ENCODE data around the gene SDK1.

The SDK1 gene

DNA sequence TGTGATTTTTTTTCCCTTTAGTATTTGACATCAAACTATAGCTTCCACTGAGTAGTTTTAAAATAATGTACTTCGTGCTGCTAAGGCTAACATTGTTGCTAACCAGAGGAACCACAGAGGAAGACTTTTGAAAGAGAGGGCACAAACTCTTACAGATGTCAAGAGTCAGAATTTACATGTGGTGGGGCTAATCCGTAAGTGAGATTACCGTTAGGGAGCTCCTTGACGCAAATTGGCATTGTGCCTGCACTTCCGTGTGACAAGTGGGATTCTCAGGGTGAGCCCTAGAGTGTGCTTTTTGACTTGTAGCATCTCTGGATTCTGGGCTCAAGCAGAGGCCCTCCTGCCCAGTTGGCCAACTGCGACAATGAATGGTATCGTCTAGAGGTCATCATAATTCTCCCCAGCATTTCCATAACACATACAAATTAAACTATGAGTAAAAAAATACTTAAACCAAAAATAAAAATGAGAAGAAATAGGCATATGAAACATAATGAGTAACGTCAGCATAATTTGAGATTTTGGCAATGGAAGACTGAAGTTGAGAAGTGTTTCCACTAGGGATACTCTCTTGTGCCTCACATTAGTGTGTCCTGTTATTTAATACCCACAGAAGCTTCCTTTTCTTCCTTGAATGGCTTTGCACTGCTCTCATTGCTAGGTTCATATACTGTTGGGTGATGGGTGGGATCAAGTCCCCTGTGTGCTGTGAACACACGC, 164.0 kb downstream of the SDK1 start:
- no peak for DNase-seq

DNA sequence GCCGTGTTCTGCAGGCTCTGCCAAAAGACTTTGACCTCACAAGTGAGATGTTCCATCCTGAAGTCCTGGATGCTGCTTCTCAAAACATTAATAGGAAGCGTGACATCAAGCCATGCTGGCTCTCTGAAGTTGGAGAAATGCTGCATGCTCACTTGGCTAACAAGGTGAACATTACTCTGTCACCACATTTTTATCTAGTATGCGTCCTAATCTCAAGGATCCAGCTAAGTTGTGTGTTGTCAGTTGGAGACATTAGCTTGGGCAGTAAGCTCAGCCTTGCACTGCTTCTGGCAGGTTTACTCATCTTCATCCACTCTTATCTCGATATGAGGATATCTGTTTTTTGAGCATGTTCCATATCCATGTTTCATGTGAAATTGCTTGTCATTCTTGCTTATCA, 165.2 kb downstream of the SDK1 start:
- no peak for DNase-seq

DNA sequence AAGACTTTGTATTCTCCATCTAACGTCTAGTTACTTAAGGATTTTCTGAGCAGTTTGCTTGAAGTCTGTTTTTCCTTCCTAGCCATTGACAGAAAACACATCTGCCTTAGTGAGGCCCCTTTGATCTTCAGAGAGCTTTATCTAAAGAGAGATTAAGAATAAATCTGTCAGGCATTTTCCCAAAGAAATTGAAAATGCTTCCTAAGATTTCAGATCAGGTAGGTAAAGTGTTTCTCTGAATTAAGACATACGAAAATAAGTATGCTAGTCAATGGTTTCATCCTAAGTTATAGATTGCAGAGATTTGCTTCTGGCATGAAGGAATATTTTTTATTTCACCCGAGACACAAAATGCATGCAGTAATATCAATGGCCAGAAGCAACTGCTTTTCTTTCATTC, 168.6 kb downstream of the SDK1 start:
- DNase-seq: no peak

DNA sequence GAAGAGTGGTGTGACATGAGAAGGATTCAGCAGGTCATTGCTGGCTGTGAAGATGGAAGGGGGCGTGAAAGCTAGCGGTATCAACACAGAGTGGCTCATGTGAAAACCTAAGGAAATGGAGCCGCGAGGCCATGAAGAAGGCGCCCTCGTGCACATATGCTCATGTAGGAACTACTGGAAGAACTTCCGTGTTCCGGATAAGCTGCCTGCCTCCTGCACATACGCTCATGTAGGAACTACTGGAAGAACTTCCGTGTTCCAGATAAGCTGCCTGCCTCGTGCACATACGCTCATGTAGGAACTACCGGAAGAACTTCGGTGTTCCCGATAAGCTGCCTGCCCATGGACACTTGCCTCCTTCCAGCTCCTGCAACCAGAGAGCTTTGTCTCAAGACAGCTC, 179.1 kb downstream of the SDK1 start:
- DNase-seq: no peak

DNA sequence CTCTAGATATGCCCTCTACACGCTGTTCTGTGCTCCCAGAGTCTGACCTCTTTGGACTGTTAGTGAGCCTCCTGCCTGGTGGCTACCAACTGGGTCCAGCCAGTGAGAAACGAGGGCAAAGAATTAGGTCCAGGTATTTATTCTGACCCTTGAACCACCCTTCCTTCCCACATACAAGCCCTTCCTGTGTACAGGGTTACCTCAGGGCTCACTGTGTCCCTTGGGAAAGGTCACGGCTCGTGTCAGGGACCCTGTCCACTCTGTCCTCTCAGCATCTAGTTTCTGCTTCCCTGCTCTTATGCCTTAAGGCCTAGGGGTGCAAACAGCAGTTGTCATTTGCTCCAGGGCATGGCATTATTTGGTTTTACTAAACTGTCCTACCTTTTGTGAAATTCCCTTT, 180.4 kb downstream of the SDK1 start:
- no peak for DNase-seq

DNA sequence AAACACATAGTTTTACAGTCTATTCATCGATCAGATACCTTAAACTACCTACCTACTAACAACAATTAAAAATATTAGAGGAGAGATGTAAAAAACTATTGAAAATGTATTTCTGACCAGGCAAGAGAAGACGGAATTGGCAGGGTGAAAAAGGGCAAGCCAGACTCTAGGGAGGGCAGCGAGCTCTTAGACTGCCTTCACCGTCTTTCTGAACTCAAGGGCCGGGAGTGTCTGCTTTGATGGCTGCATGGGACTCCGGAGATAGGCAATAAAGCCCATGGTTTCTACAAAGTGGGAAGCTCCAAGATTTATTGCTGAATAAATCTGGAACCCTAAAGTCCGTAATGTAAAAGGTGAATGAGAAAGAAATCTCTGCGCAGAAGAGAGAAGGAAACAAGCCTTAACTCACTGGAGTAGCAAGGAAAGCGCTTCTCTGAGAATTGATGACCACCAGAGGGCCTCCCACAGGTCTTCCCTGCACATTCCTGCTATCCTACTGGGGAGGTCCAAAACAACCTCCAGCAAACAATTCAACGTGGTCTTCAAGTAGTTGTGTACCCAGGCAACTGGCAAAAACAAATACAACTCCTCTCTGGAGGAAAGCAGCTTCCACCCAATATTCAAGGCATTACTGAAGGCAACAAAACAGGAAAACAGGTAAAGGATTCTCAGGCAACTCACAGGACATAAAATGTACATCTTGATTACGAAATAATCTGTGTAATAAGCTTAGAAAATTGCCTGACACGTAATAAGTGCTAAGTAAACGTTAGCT, 181.3 kb downstream of the SDK1 start:
- no peak for DNase-seq

DNA sequence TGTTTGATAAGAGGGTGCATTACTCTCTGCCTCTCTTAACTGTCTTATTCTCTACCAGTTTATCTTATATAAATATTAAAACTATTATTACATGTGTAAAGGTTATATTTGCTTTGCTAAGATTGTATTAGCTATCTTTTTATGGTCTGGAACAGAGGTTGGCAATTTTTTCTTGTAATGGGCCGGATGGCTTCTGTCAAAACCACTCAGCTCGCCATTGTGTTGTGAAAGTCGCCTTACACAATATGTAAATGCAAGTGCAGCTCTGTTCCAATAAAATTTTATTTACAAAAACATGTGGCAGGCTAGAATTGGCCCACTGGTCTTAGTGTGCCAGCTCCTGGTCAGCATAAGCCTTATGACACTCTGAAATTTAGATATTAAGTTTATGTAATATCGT, 185.8 kb downstream of the SDK1 start:
- DNase-seq: no peak

DNA sequence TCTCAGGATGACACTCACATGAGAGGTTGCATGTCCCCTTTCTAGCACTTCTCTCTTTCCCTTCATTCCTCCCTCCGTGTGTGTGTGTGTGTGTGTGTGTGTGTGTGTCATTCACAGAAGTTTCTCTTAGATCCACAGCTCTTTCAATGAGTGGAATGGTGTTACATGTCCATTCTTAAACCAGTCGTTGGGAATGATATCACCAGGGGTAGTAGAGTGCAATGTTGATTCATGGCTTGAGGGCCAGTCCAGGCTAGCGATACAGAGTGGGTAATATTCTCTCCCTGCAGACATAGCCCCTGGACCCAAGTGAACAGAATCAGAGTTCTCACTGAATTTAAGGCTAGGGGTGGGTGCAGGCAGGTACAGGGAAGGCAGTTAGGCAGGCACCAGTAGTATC, 187.8 kb downstream of the SDK1 start:
- no peak for DNase-seq

DNA sequence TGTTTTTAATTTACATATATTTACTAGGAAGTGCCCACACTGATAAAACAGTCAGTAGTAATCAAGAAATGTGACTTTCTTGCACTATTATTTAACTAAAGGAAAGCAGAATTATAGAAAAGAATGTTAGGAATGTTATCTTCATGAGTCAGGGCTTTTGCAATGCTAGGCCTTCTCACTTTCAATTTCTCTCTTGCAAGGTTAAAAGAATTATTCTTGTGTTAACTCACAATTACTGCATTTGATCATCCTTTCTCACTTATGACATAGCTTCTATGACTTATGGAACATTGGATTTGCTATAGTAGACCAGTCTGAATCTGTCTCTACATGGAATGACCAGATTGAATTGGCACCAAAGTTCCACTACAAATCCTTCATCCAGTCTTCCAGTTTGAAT, 192.4 kb downstream of the SDK1 start:
- DNase-seq: no peak

DNA sequence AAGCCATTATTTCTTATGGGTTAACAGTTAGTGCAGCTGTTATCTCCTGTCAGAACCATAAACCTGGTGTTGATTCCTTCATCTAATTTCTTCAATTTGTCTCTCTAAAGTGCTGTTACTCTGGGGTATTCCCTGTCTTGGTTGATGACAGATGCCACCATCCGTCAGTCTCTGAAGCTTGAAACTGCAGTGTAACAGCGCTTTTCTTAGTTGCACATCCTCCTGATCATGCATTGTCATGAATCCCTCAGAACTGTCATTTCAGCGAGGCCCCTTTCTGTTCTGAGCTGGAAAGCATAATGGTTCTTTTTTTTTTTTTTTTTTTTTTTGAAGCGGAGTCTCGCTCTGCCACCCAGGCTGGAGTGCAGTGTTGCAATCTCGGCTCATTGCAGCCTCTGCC, 193.9 kb downstream of the SDK1 start:
- no peak for DNase-seq

DNA sequence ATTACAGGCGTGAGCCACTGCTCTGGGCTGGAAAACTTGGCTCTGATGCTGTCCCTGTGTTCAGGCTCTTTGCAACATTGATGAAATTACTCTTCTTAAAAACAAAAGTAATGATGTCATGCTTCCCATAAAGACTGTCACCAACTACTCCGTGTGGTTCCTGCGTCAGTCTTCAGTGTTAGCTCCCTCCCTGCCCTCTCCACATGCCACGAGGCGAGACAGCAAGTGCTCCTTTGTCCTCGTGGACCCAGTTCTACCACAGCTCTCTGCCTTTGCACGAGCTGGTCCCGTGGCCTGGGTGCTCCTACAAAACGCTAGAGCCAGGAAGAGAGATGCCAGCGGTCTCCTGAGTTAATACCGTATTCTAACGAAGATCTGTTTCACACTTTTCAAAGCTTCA, 194.5 kb downstream of the SDK1 start:
- DNase-seq: no peak

DNA sequence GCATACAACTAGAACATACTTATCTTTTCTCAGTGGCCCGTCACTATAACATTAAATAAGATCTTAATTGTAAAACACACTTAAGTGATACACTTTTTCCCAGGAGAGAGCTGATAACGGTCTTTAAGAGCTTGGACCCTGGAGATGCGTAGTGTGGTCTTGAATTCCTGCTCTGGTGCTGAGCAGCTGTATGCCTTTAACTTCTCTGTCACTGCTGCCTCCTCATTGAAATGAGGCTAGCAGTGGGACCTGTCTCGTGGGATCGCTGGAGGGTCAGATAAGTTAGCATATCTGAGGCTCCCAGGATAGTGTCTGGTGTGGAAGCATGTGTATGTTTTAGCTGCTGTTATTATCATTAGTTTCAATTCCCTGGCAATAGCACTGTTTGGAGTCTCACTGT, 194.9 kb downstream of the SDK1 start:
- DNase-seq: no peak

DNA sequence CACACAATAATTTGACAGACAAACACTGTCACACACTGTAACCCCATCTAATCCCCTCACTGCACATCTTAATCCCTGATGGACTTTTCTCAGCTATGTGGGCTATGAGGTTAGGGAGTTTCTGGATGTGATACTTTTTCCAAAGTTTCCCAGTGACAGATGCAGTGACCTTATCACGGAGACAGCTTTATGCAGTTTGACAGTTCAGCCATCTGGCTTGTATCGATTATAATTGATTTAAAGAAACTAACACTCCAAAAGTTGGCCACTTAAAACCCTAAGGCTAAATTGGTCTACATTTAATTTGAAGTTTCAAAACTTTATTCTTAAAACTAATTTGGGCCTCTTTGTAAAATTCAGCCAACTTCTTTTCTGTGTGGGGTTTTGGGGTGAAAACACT, 196.7 kb downstream of the SDK1 start:
- DNase-seq: no peak

DNA sequence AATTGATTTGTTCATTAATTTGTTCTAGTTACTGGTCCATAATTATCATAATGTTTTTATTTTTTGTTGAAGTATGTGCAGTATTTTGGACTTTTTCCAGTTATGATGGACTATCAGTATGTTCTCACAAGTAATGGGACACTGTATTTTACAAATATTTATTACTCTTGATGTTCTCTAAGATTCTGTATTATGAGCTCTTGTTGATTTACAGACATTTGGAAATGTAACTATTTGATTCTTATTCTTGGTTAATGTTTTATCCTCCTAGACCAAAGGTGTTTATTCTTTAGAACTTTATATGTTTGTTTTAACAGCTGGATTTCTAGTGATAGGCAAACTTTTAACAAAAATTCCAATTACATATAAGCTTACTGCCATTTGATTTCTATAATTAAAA, 200.6 kb downstream of the SDK1 start:
- DNase-seq: no peak

DNA sequence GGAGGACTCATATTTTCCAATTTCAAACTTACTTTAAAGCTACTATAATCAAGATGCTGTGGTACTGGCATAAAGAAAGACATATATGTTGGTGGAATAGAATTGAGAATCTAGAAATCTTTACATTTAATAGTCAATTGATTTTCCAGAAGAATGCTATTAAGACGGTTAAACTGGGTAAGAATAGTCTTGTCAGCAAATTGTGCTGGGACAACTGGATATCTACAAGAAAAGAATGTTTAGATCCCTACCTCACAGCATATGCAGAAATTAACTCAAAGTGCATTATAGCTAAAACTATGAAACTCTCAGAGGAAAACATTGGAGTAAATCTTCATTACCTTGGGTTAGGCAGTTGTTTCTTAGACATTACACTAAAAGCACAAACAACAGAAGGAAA, 203.3 kb downstream of the SDK1 start:
- no peak for DNase-seq

DNA sequence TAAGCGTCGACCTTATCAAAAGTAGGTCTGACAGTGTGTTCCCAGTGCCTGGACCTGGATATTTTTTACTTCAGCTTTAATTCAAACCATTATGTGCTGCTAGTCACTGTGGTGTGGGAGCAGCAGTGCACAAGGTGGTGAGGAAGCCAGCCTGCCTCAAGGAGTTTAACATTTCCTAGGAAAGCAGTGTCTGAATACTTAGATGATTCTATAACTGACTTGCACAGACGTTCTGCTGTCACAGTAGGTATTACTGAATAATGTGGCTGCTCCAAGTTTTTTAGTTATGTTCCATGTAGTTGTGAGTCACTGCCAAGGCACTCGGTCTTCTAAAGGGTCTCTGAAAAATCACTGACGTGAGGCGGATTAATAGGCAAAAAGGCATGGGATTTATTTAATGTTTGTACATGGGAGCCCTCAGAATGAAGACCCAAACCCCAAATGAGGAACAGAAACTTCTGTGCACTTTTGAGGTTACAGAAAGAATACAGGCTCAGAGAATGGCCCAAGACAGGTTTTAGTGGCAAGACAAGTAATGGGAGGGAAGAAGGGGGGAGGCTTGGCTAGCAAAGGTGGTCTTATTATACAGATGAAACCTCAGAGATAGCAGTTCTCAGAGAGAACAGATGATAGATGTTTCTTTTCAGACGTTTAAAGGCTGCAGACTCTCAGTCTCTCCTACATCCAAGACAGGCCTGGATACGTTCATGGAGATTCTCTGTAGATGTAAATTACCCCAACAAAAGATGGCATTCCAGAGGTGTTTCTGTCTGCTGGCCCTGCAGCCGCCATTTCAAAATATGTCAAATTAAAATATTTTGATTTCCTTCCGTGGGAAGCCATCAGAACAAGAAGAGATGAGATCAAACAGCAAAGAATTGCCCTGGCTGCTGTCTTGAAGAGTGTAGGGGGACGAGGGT, 209.3 kb downstream of the SDK1 start:
- no peak for DNase-seq

DNA sequence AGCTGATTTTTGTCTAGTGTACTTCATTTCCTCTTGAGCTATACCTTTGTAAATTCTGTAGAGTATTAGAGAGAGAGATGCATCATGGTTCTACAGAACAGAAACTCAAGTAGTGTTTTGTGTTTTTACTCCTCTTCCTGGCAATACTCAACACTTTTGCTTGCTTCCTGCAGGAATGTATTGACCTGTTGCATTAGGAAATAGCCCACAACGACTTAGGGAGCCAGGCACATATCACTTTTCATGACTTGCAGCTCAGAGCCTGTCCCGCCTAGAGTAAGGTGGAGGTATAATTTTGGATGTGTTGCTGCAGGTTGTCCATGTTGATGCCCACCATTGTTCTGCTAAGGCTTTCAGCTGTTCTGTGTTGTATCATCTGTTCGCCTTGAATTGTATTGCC, 216.3 kb downstream of the SDK1 start:
- DNase-seq: no peak

DNA sequence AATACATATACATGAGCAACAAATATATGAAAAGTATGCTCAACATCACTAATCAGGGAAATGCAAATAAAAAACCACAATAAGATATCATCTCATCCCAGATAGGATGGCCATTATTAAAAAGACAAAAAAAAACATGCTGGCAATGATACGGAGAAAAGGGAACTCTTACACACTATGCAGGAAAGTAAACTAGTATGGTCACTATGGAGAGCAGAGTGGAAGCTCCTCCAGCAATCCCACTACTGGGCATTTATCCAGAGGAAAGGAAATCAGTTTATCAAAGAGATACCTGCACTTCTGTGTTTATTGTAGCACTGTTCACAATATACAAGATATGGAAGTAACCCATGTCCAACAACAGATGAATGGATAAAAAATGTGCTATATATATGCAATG, 217.5 kb downstream of the SDK1 start:
- DNase-seq: no peak

DNA sequence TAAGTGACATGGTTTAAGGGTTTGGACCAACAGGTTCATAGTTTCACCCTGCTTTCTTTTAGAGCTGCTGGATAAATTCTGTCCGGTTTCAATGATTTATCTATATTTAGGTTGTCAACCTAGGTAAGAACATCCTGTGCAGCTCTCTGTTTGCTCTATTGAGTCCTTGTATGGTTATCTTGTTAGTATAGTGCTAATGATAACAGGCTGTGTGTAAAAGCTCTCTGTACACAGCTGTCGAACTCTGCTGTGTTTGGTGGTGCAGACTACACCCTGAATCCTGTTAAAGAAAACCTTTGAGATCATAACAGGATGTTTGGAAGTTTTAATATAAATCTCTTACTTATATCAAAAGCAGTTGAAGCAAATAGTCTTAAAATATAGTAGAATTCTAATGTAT, 219.2 kb downstream of the SDK1 start:
- no peak for DNase-seq

DNA sequence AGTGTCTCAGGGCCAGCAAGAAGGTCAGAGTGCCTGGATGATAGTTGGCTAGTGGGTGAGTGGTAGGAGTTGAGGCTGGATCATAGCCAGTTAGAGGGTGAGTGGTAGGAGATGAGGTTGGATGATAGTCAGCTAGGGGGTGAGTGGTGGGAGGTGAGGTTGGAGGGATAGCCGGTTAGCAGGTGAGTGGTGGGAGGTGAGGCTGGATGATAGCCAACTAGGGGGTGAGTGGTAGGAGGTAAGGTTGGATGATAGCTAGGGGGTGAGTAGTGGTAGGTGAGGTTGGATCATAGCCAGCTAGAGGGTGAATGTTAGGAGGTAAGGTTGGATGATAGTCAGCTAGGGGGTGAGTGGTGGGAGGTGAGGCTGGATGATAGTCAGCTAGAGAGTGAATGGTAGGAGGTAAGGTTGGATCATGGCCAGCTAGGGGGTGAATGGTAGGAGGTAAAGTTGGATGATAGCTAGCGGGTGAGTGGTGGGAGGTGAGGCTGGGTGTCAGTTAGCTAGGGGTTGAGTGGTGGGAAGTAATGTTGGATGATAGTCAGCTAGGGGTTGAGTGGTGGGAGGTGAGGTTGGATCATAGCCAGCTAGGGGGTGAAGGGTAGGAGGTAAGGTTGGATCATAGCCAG, 226.6 kb downstream of the SDK1 start:
- DNase-seq: no peak

DNA sequence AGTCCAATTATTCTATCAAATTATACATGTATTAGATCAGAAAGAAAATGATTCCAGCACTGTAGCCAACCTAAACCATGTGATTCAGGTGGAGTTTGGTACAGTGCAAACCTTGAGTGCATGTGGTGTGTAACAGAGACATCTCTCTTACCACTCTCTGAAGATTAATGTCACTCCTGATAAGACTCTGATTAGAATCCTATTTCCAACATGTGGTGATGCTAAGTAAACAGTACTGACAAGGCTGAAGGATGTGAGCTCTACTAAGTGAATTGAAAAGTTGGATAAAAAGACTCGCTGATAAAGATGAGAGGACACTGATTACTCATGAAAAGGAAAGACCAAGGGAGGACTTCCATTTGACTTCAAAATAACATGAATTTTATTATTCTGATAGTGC, 232.0 kb downstream of the SDK1 start:
- DNase-seq: no peak

DNA sequence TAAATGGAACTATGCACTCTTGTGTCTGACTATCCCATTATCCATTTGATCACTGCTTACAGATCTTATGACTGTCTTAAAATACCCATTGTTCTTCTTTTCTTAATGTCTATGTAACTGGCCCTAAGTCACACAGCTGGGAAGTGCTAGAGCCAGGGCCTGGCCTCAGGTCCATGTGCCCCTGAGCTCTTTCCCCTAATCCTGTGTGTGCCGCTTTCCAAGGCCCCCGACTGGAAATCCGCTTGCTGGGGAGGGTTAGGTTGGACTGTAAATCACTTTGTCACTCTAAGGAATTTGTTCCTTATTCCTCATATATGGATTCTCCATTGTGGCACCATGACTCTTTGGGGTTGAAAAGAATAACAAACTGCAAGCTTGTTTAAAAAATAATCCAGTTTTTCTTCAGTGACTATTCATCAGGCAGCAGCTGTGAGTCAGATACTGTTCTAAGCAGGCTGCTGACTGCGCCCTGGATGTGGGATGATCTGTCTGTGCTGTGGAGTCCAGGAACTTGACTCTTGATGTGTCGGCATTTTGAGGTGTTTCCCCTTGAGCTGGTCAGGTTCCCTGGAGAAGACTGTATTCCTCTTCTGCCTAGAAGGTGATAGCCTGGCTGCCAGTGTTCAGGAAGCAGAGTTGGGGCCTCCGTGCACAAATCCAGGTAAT, 236.3 kb downstream of the SDK1 start:
- DNase-seq: no peak

DNA sequence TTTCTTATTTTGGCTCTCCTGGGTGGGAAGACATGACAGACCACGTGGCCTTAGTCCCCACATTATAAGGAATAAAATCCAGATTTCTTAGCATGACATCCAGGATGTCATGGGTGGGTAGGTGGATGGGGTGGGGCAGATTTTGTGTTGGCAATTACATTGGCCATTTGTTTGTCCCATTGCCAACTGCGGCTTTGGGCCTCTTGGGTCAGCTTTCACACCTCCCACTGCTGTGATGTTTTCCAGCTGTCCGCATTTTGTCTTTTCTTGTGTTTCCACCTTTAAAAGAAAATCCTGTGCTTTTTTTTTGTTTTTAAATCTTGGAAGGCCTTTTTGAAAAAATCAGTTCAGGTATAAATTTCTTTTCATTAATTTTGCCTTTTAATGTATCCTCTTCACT, 237.0 kb downstream of the SDK1 start:
- no peak for DNase-seq
